Hepatocyte (in vitro differentiated cells): ENCODE results near the gene ZNF511. TPM values are rescaled to one million over a fixed set of nuclear protein-coding genes. Genes with fewer than 3 reads are reported as not detected.

Source experiments
- DNase-seq: peaks from one replicate; pipeline ENCODE4 v3.0.0-alpha.2; 2016; ENCODE audit warnings: low spot score
- H2AFZ ChIP-seq: fragments of 200-600 bp; sonication (generic); 2 replicates; pipeline ENCODE4 v1.6.0; 2016; ENCODE audit warnings: antibody characterized with exemption, mild to moderate bottlenecking
- H3K27ac ChIP-seq: fragments of 200-600 bp; sonication (generic); 2 replicates; pipeline ENCODE4 v1.5.1; 2016; ENCODE audit warnings: mild to moderate bottlenecking
- H3K27me3 ChIP-seq: fragments of 200-600 bp; sonication (generic); 2 replicates; pipeline ENCODE4 v1.6.1; 2016
- H3K36me3 ChIP-seq: fragments of 200-600 bp; sonication (generic); replicated peaks from 2 replicates; pipeline ENCODE4 v1.5.1; 2016; ENCODE audit warnings: low read depth; ENCODE audit not compliant: insufficient read depth
- H3K4me1 ChIP-seq: fragments of 200-600 bp; sonication (generic); 2 replicates; pipeline ENCODE4 v1.5.1; 2016; ENCODE audit warnings: mild to moderate bottlenecking, moderate library complexity; ENCODE audit not compliant: insufficient read depth
- H3K4me2 ChIP-seq: fragments of 200-600 bp; sonication (generic); 2 replicates; pipeline ENCODE4 v1.6.0; 2016
- H3K4me3 ChIP-seq: fragments of 200-600 bp; sonication (generic); 2 replicates; pipeline ENCODE4 v1.5.1; 2016; ENCODE audit warnings: mild to moderate bottlenecking
- H3K79me2 ChIP-seq: fragments of 200-600 bp; sonication (generic); 2 replicates; pipeline ENCODE4 v1.6.0; 2017; ENCODE audit warnings: mild to moderate bottlenecking
- H3K9me2 ChIP-seq: fragments of 200-600 bp; sonication (generic); replicated peaks from 2 replicates; pipeline ENCODE4 v1.6.0; 2017; ENCODE audit warnings: mild to moderate bottlenecking; ENCODE audit not compliant: insufficient read depth
- H3K9me3 ChIP-seq: fragments of 200-600 bp; sonication (generic); 2 replicates; pipeline ENCODE4 v1.5.1; 2016; ENCODE audit warnings: low read depth, mild to moderate bottlenecking
- H4K20me1 ChIP-seq: fragments of 200-600 bp; sonication (generic); 2 replicates; pipeline ENCODE4 v1.6.0; 2016; ENCODE audit warnings: mild to moderate bottlenecking; ENCODE audit not compliant: insufficient read depth, poor library complexity, severe bottlenecking
- CTCF ChIP-seq: fragments of 200-600 bp; sonication (generic); IDR thresholded peaks from 2 replicates; pipeline ENCODE4 v1.5.1; 2016; ENCODE audit warnings: antibody characterized with exemption, mild to moderate bottlenecking; ENCODE audit not compliant: poor library complexity
- EZH2 ChIP-seq: fragments of 200-600 bp; sonication (generic); IDR thresholded peaks from 2 replicates; pipeline ENCODE4 v1.6.1; 2016; ENCODE audit warnings: antibody characterized with exemption, mild to moderate bottlenecking, borderline replicate concordance
- EZH2phosphoT487 ChIP-seq: fragments of 200-600 bp; sonication (generic); IDR thresholded peaks from one replicate; pipeline ENCODE4 v1.6.1; 2018; ENCODE audit warnings: antibody characterized with exemption, mild to moderate bottlenecking, low read depth, moderate library complexity; ENCODE audit not compliant: unreplicated experiment, severe bottlenecking
- WGBS: methylation state at CpG from one replicate; pipeline ENCODE4 v1.1.6; 2016; ENCODE audit warnings: low lambda C conversion rate; ENCODE audit errors: missing lambda C conversion rate; 5-methylcytosine and 5-hydroxymethylcytosine counted together
- polyA plus RNA-seq: library from polyadenylated mRNA; unstranded; fragments of >200 nt; fragmentation: Nextera tagmentation; extraction: Ambion mirVana; gene quantifications from 2 replicates; pipeline ENCODE4 v1.2.1, GENCODE V29; 2016
- total RNA-seq: library from RNA; depleted of rRNA; stranded (reverse); fragments of >200 nt; gene quantifications from 2 replicates; pipeline ENCODE4 v1.2.3, GENCODE V29; 2014

The ZNF511 gene
- total and polyA plus RNA-seq, 2 experiments from 2014 or later, result 36.9 to 56.9 TPM

- Histone ChIP-seq H3K9me3 (no peaks in the 10 kb centered on the region), H3K27me3 (no peaks in the 10 kb centered on the region), H4K20me1 (no peaks in the 10 kb centered on the region), H3K4me3 (no peak overlapping the region), H3K4me2 (no peak overlapping the region), H2AFZ (no peak overlapping the region), H3K79me2 (no peaks in the 10 kb centered on the region), H3K4me1 (no peaks in the 10 kb centered on the region), H3K36me3 (no peaks in the 10 kb centered on the region), H3K9me2 (no peaks in the 10 kb centered on the region), H3K27ac (no peak overlapping the region)
- DNase-seq, result no peak
- TF ChIP-seq EZH2phosphoT487 (no peak), CTCF (no peak)
- 93% methylated on average over 11 of the region's 12 CpGs for WGBS
These were observed 6.2 kb downstream of the ZNF511 start for GRCh38 chr10:133314911-133315310.

GRCh38 chr10:133315847-133316246, 7.1 kb downstream of the ZNF511 start:
- H2AFZ ChIP-seq, result no peak overlapping the region
- 97% methylated on average over 5 of the region's 5 CpGs for WGBS
- no peak overlapping the region for H3K27ac ChIP-seq
- no peaks in the 10 kb centered on the region for H3K36me3 ChIP-seq
- TF ChIP-seq CTCF (no peak), EZH2phosphoT487 (no peak), EZH2 (no peak)
- no peaks in the 10 kb centered on the region for H3K4me1 ChIP-seq
- H3K27me3 ChIP-seq, result no peaks in the 10 kb centered on the region
- no peaks in the 10 kb centered on the region for H3K79me2 ChIP-seq
- H3K4me3 ChIP-seq, result no peak overlapping the region
- no peak overlapping the region for H3K4me2 ChIP-seq
- DNase-seq, result no peak
- no peaks in the 10 kb centered on the region for H4K20me1 ChIP-seq
- no peaks in the 10 kb centered on the region for H3K9me2 ChIP-seq
- no peaks in the 10 kb centered on the region for H3K9me3 ChIP-seq

DNA sequence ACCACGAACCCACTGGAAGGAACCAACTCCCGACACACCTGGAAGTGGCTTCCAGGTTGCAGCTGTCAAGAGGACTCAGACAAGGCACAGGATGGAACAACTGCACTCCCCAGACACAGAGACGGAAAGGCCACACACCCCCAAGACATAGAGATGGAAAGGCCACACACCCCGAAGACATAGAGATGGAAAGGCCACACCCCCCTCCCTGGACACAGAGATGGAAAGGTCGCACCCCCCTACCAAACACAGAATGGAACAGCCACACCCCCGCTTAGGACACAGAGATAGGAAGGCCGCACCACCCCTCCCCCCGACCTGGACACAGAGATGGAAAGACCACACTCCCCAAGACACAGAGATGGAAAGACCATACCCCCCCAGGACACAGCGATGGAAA, 7.6 kb downstream of the ZNF511 start:
- WGBS, result 88% methylated on average over 4 of the region's 9 CpGs
- no peak for TF ChIP-seq EZH2phosphoT487
- no peak for TF ChIP-seq EZH2
- TF ChIP-seq CTCF, result no peak

GRCh38 chr10:133316732-133317131, 8.0 kb downstream of the ZNF511 start:
- Histone ChIP-seq H3K9me2 (no peaks in the 10 kb centered on the region), H2AFZ (no peak overlapping the region), H4K20me1 (no peaks in the 10 kb centered on the region), H3K9me3 (no peaks in the 10 kb centered on the region), H3K4me1 (no peaks in the 10 kb centered on the region), H3K79me2 (no peaks in the 10 kb centered on the region), H3K27me3 (no peaks in the 10 kb centered on the region), H3K4me2 (no peak overlapping the region), H3K36me3 (no peaks in the 10 kb centered on the region), H3K4me3 (no peak overlapping the region), H3K27ac (no peak overlapping the region)
- 97% methylated on average over 5 of the region's 7 CpGs for WGBS
- TF ChIP-seq EZH2phosphoT487 (no peak), EZH2 (no peak), CTCF (no peak)
- no peak for DNase-seq

More for the DNA sequence above, 7.6 kb downstream of the ZNF511 start:
- Histone ChIP-seq H3K9me3 (no peaks in the 10 kb centered on the region), H3K9me2 (no peaks in the 10 kb centered on the region), H4K20me1 (no peaks in the 10 kb centered on the region), H2AFZ (no peak overlapping the region), H3K79me2 (no peaks in the 10 kb centered on the region), H3K27me3 (no peaks in the 10 kb centered on the region), H3K4me3 (no peak overlapping the region), H3K27ac (no peak overlapping the region), H3K4me1 (no peaks in the 10 kb centered on the region), H3K4me2 (no peak overlapping the region), H3K36me3 (no peaks in the 10 kb centered on the region)
- no peak for DNase-seq
